Measurements from ENCODE around the gene ERAP2. TPM values are rescaled to one million over a fixed set of nuclear protein-coding genes. Genes with fewer than 3 reads are reported as not detected.
"Not testable (repeated sequence)": the region's sequence is repeated elsewhere in the genome, so short reads cannot be mapped to it uniquely, and the experiment has no call there.

Gene ERAP2
- total RNA-seq, 3 donors from 2014 or later = 16.1 to 44.8 (median 19.5) TPM

GRCh38 chr5:96837303-96837702 lies 39.0 kb upstream of the ERAP2 start:
- Histone ChIP-seq H3K4me1 (ENCODE audit: low read depth) (peaks cover 8% of the 10 kb centered on the region), H3K4me3 (no peak overlapping the region), H3K9me3 (no peaks in the 10 kb centered on the region), H3K36me3 (ENCODE audit: low read depth) (no peaks in the 10 kb centered on the region)
- intact Hi-C loops (cut with DNase I, micrococcal nuclease) = no loop called here
- TF ChIP-seq CTCF (IDR thresholded peaks at IDR 0.05) = no peak
- ATAC-seq (no peak), DNase-seq (no peak)

GRCh38 chr5:96838201-96839070 lies 37.9 kb upstream of the ERAP2 start:
- H3K4me1 ChIP-seq (ENCODE audit: low read depth) = peaks cover 8% of the 10 kb centered on the region
- ATAC-seq = peak; percentile 90
- H3K9me3 ChIP-seq = no peaks in the 10 kb centered on the region
- intact Hi-C loops (cut with DNase I, micrococcal nuclease) = no loop called here
- H3K4me3 ChIP-seq = no peak overlapping the region
- no peaks in the 10 kb centered on the region for H3K36me3 ChIP-seq (ENCODE audit: low read depth)
- TF ChIP-seq CTCF (IDR thresholded peaks at IDR 0.05) = no peak
- peak in 1 of 3 donors; percentile 32 for DNase-seq

DNA sequence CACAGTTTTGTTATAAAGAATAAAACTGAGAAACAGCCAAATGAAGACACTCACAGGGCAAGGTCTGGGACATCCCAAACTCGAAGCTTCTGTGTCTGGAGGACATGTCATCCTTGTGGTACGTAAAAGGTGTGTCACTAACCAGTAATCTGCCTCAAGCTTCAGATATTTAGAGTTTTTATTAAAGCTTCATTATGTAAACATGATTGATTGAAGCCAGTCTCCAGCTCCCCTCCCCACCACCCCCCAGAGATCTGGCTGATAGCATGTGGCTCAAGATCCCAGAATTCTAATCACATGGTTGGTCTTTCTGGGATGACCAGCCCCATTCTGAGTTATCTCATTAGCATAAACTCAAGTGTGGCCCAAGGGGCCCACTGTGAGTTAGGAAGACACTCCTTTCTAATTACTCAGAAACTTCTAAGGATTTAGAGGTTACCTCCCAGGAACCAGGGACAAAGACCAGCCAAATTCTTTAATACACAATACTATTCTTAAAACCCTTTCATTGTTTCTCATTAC lies 37.2 kb upstream of the ERAP2 start:
- TF ChIP-seq CTCF (IDR thresholded peaks at IDR 0.05) = no peak

GRCh38 chr5:96841931-96842330 lies 34.4 kb upstream of the ERAP2 start:
- H3K9me3 ChIP-seq; DNase-seq; ATAC-seq; H3K36me3 ChIP-seq (ENCODE audit: low read depth); intact Hi-C loops (cut with DNase I, micrococcal nuclease); H3K4me3 ChIP-seq; H3K4me1 ChIP-seq (ENCODE audit: low read depth): not testable (repeated sequence)

More for the DNA sequence above, 37.2 kb upstream of the ERAP2 start:
- intact Hi-C loops (cut with DNase I, micrococcal nuclease) = no loop called here
- H3K36me3 ChIP-seq (ENCODE audit: low read depth) = no peaks in the 10 kb centered on the region
- ATAC-seq (peak; percentile 7), DNase-seq (no peak)
- H3K9me3 ChIP-seq = no peaks in the 10 kb centered on the region
- no peak overlapping the region for H3K4me3 ChIP-seq
- H3K4me1 ChIP-seq (ENCODE audit: low read depth) = peaks cover 8% of the 10 kb centered on the region

GRCh38 chr5:96843140-96843539 lies 33.2 kb upstream of the ERAP2 start:
- no peak for DNase-seq
- Histone ChIP-seq H3K4me1 (ENCODE audit: low read depth) (peaks cover 5% of the 10 kb centered on the region), H3K9me3 (no peaks in the 10 kb centered on the region), H3K36me3 (ENCODE audit: low read depth) (no peaks in the 10 kb centered on the region), H3K4me3 (no peak overlapping the region)
- intact Hi-C loops (cut with DNase I, micrococcal nuclease) = no loop called here
- no peak for TF ChIP-seq CTCF (IDR thresholded peaks at IDR 0.05)
- ATAC-seq = no peak

GRCh38 chr5:96844481-96844990 lies 31.8 kb upstream of the ERAP2 start:
- DNase-seq = no peak
- Histone ChIP-seq H3K4me3 (no peak overlapping the region), H3K36me3 (ENCODE audit: low read depth) (no peaks in the 10 kb centered on the region), H3K4me1 (ENCODE audit: low read depth) (peaks cover under 1% of the 10 kb centered on the region), H3K9me3 (peaks cover under 1% of the 10 kb centered on the region)
- no peak for TF ChIP-seq CTCF (IDR thresholded peaks at IDR 0.05)
- intact Hi-C loops (cut with DNase I, micrococcal nuclease) = no loop called here
- ATAC-seq = no peak

Measured in mucosa of descending colon (tissue), 3 donors.